Large intestine (tissue), 3 donors: ENCODE results near the gene CDC42BPG. TPM values are rescaled to one million over a fixed set of nuclear protein-coding genes. Genes with fewer than 3 reads are reported as not detected.

Experiments
- DNase-seq, 2 donors: peaks; one replicate each; pipeline versions ENCODE4 v3.0.0 to v3.0.0-alpha.2; 2013
- H3K27ac ChIP-seq: one replicate; pipeline ENCODE4 v1.5.1; 2013; ENCODE audit warnings: low read length
- H3K27me3 ChIP-seq: 2 replicates; pipeline ENCODE4 v1.6.1; 2013; ENCODE audit warnings: low read length; ENCODE audit not compliant: control insufficient read depth, insufficient read depth
- H3K36me3 ChIP-seq: 2 replicates; pipeline ENCODE4 v1.6.1; 2013; ENCODE audit warnings: low read length; ENCODE audit not compliant: control insufficient read depth, insufficient read depth
- H3K4me1 ChIP-seq: one replicate; pipeline ENCODE4 v1.6.1; 2013; ENCODE audit warnings: low read length; ENCODE audit not compliant: control insufficient read depth, insufficient read depth
- H3K4me3 ChIP-seq: one replicate; pipeline ENCODE4 v1.5.1; 2013; ENCODE audit warnings: low read length
- H3K9me3 ChIP-seq: one replicate; pipeline ENCODE4 v1.6.1; 2013; ENCODE audit warnings: mild to moderate bottlenecking, low read depth, low read length, moderate library complexity; ENCODE audit not compliant: control insufficient read depth
- WGBS: methylation state at CpG from one replicate; pipeline ENCODE4 v1.1.5; 2013; ENCODE audit warnings: low lambda C conversion rate; ENCODE audit not compliant: insufficient coverage; 5-methylcytosine and 5-hydroxymethylcytosine counted together
- polyA plus RNA-seq: library from polyadenylated mRNA; unstranded; fragments of 120-200 nt; gene quantifications from one replicate; pipeline ENCODE4 v1.2.1, GENCODE V29; 2013

CDC42BPG gene
- polyA plus RNA-seq, 1 donor, result 5.5 TPM

DNA sequence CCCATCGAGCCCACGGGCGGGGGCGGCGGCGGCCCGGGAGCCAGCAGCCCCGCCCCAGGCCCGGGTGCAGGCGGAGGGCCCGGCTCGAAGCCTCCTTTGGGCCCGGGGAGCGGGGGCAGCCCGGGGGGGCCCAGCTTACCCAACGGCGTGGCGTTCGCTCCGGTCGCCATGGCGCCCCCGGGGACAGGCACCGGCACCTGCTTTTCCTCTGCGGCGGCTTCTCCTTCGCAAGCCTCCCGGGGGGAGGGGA, 66.3 kb downstream of the CDC42BPG start:
- no CpG with 5 or more reads among the region's 28 CpGs for WGBS
- H3K4me1 ChIP-seq, result peaks cover 10% of the 10 kb centered on the region
- H3K27me3 ChIP-seq, result no peaks in the 10 kb centered on the region

GRCh38 chr11:64777449-64778222, 66.8 kb downstream of the CDC42BPG start:
- Histone ChIP-seq H3K9me3 (no peaks in the 10 kb centered on the region), H3K27me3 (no peaks in the 10 kb centered on the region), H3K27ac (peak overlapping the region; percentile 99), H3K4me1 (peaks cover 10% of the 10 kb centered on the region), H3K4me3 (peak overlapping the region; percentile 72), H3K36me3 (peaks cover 43% of the 10 kb centered on the region)
- peak; percentile 86 for DNase-seq
- no CpG with 5 or more reads among the region's 98 CpGs for WGBS

More for the DNA sequence above, 66.3 kb downstream of the CDC42BPG start:
- Histone ChIP-seq H3K4me3 (peak overlapping the region; percentile 72), H3K27ac (peak overlapping the region; percentile 99), H3K36me3 (peaks cover 38% of the 10 kb centered on the region), H3K9me3 (no peaks in the 10 kb centered on the region)
- no peak for DNase-seq

GRCh38 chr11:64776875-64777274, 67.6 kb downstream of the CDC42BPG start:
- DNase-seq, result no peak
- H3K4me1 ChIP-seq, result peaks cover 10% of the 10 kb centered on the region

GRCh38 chr11:64776425-64776824, 68.0 kb downstream of the CDC42BPG start:
- Histone ChIP-seq H3K4me1 (peaks cover 10% of the 10 kb centered on the region), H3K36me3 (peaks cover 55% of the 10 kb centered on the region), H3K27ac (no peak overlapping the region), H3K9me3 (no peaks in the 10 kb centered on the region), H3K4me3 (peak overlapping the region; percentile 67), H3K27me3 (no peaks in the 10 kb centered on the region)
- DNase-seq, result no peak
- no CpG with 5 or more reads among the region's 6 CpGs for WGBS

More at GRCh38 chr11:64776875-64777274, 67.6 kb downstream of the CDC42BPG start:
- Histone ChIP-seq H3K9me3 (no peaks in the 10 kb centered on the region), H3K27me3 (no peaks in the 10 kb centered on the region), H3K27ac (peak overlapping the region; percentile 49), H3K4me3 (peak overlapping the region; percentile 67), H3K36me3 (peaks cover 50% of the 10 kb centered on the region)
- no CpG with 5 or more reads among the region's 3 CpGs for WGBS

DNA sequence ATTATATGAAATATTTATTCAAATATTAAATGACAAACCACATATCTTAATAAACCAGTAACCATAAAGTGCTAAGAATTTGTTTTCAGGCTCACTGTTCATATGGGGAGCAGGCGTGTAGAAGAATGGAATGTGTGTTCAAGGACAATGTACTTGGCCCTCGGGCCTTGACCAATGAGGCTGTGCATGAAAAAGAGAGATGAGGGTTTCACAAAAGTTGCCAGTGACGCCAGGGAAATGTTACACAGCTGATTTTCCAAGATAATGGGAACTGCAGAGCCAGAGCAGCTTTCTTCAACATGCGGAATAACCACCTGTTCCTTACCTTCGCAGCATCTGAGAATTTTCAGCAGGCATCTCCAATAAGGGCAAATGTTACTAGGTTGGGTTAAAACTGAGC, 70.3 kb downstream of the CDC42BPG start:
- no peaks in the 10 kb centered on the region for H3K27me3 ChIP-seq
- H3K4me3 ChIP-seq, result no peak overlapping the region
- WGBS, result no CpG with 5 or more reads among the region's 5 CpGs
- peaks cover 6% of the 10 kb centered on the region for H3K4me1 ChIP-seq
- no peak overlapping the region for H3K27ac ChIP-seq
- no peaks in the 10 kb centered on the region for H3K9me3 ChIP-seq
- peaks cover 76% of the 10 kb centered on the region for H3K36me3 ChIP-seq
- no peak for DNase-seq

Other genes starting within 250 kb of the CDC42BPG start
- gene NRXN2, start 121.5 kb downstream of the CDC42BPG start, polyA plus RNA-seq, result 13.8 TPM
- gene RASGRP2, start 100.5 kb downstream of the CDC42BPG start, polyA plus RNA-seq, result 10.7 TPM
- gene PYGM, start 84.7 kb downstream of the CDC42BPG start, polyA plus RNA-seq, result 2.4 TPM
- gene SF1, start 66.1 kb downstream of the CDC42BPG start, polyA plus RNA-seq, result 360 TPM
- gene MAP4K2, start 41.4 kb downstream of the CDC42BPG start, polyA plus RNA-seq, result 13.5 TPM
- gene MEN1, start 34.1 kb downstream of the CDC42BPG start, polyA plus RNA-seq, result 29.0 TPM
- 94.8 TPM for gene EHD1, start 34.0 kb upstream of the CDC42BPG start, polyA plus RNA-seq
- gene ATG2A, start 72.6 kb upstream of the CDC42BPG start, polyA plus RNA-seq, result 18.4 TPM
- gene PPP2R5B, start 80.0 kb upstream of the CDC42BPG start, polyA plus RNA-seq, result 11.6 TPM
- 0.24 TPM for gene GPHA2, start 91.2 kb upstream of the CDC42BPG start, polyA plus RNA-seq
- 0.09 TPM for gene MAJIN, start 127.5 kb upstream of the CDC42BPG start, polyA plus RNA-seq
- 15.7 TPM for gene BATF2, start 152.3 kb upstream of the CDC42BPG start, polyA plus RNA-seq
- gene ARL2, start 169.5 kb upstream of the CDC42BPG start, polyA plus RNA-seq, result 83.3 TPM
- gene SNX15, start 182.8 kb upstream of the CDC42BPG start, polyA plus RNA-seq, result 37.7 TPM
- gene SAC3D1, start 196.6 kb upstream of the CDC42BPG start, polyA plus RNA-seq, result 8.9 TPM
- gene NAALADL1, start 213.9 kb upstream of the CDC42BPG start, polyA plus RNA-seq, result 8.9 TPM
- 11.3 TPM for gene CDCA5, start 239.4 kb upstream of the CDC42BPG start, polyA plus RNA-seq
- 35.8 TPM for gene ZFPL1, start 239.6 kb upstream of the CDC42BPG start, polyA plus RNA-seq